CD14-positive monocyte (primary cell): Measurements from ENCODE around the gene JADE1. TPM values are rescaled to one million over a fixed set of nuclear protein-coding genes. Genes with fewer than 3 reads are reported as not detected.

ENCODE experiments used
- DNase-seq, 3 donors: peaks; one replicate each; pipeline ENCODE4 v3.0.0-alpha.2; 2011 to 2022
- H2AFZ ChIP-seq: 2 replicates; pipeline ENCODE4 v1.6.0; 2012; ENCODE audit warnings: mild to moderate bottlenecking, low read depth, low read length, inconsistent platforms; ENCODE audit not compliant: insufficient read depth, poor library complexity, severe bottlenecking
- H3K27ac ChIP-seq, 2 donors: 1 replicate in 1 of 2; 2 replicates in 1 of 2; pipeline ENCODE4 v1.5.1; 2012 to 2013; ENCODE audit warnings: low read length in 2 of 2, control low read depth in 1 of 2, inconsistent platforms in 1 of 2, low read depth in 1 of 2, mild to moderate bottlenecking in 1 of 2
- H3K27me3 ChIP-seq, 2 donors: one replicate each; pipeline versions ENCODE4 v1.6.0 to v1.6.1; 2011 to 2013; ENCODE audit warnings: low read length in 2 of 2; ENCODE audit not compliant: control insufficient read depth in 2 of 2, insufficient read depth in 2 of 2
- H3K36me3 ChIP-seq, 2 donors: replicated peaks in 1 of 2; 1 replicate in 1 of 2; 2 replicates in 1 of 2; pipeline versions ENCODE4 v1.5.1 to v1.6.1; 2012 to 2013; ENCODE audit warnings: low read length in 2 of 2, control low read depth in 1 of 2, inconsistent platforms in 1 of 2, mild to moderate bottlenecking in 1 of 2; ENCODE audit not compliant: insufficient read depth in 2 of 2, control insufficient read depth in 1 of 2
- H3K4me1 ChIP-seq, 2 donors: 1 replicate in 1 of 2; 2 replicates in 1 of 2; pipeline versions ENCODE4 v1.5.1 to v1.6.1; 2012 to 2013; ENCODE audit warnings: low read length in 2 of 2, control low read depth in 1 of 2, inconsistent platforms in 1 of 2, mild to moderate bottlenecking in 1 of 2, moderate library complexity in 1 of 2; ENCODE audit not compliant: insufficient read depth in 2 of 2, control insufficient read depth in 1 of 2
- H3K4me2 ChIP-seq: replicated peaks from 2 replicates; pipeline ENCODE3; 2012; ENCODE audit warnings: low read length, moderate library complexity, mild to moderate bottlenecking; ENCODE audit not compliant: poor library complexity, severe bottlenecking; ENCODE audit errors: extremely low read depth
- H3K4me3 ChIP-seq, 3 experiments: fragments of 200-600 bp in 1 of 3; sonication (generic) in 1 of 3; replicated peaks in 1 of 3; 1 replicate in 2 of 3; 2 replicates in 1 of 3; pipeline ENCODE4 v1.5.1; 2011 to 2013; ENCODE audit warnings: low read length in 3 of 3, mild to moderate bottlenecking in 3 of 3, control low read depth in 2 of 3, low read depth in 2 of 3, inconsistent platforms in 1 of 3, moderate library complexity in 1 of 3
- H3K79me2 ChIP-seq: 2 replicates; pipeline ENCODE4 v1.6.0; 2012; ENCODE audit warnings: mild to moderate bottlenecking, control low read depth, inconsistent platforms, low read length, moderate library complexity; ENCODE audit not compliant: insufficient read depth
- H3K9ac ChIP-seq: 2 replicates; pipeline ENCODE4 v1.6.0; 2017; ENCODE audit warnings: low read length, mild to moderate bottlenecking; ENCODE audit not compliant: insufficient read depth, poor library complexity, severe bottlenecking
- H3K9me3 ChIP-seq, 2 donors: replicated peaks in 1 of 2; 1 replicate in 1 of 2; 2 replicates in 1 of 2; pipeline versions ENCODE4 v1.5.1 to v1.6.1; 2012 to 2013; ENCODE audit warnings: low read length in 2 of 2, control low read depth in 1 of 2; ENCODE audit not compliant: control insufficient read depth in 1 of 2, insufficient read depth in 1 of 2
- H4K20me1 ChIP-seq: 2 replicates; pipeline ENCODE4 v1.6.0; 2012; ENCODE audit warnings: mild to moderate bottlenecking, low read length, control low read depth, moderate library complexity; ENCODE audit not compliant: insufficient read depth
- H3K27ac Mint-ChIP-seq, 7 donors: one replicate each; pipeline ENCODE4 v1.8.0; 2020; ENCODE audit warnings: mild to moderate bottlenecking in 7 of 7, mixed read lengths in 7 of 7, moderate library complexity in 6 of 7, inconsistent platforms in 2 of 7
- H3K27me3 Mint-ChIP-seq, 3 donors: one replicate each; pipeline ENCODE4 v1.8.0; 2021 to 2022; ENCODE audit warnings: low read depth in 3 of 3, mild to moderate bottlenecking in 3 of 3, mixed read lengths in 3 of 3, moderate library complexity in 3 of 3, inconsistent platforms in 1 of 3
- H3K36me3 Mint-ChIP-seq, 2 donors: one replicate each; pipeline ENCODE4 v1.8.0; 2020; ENCODE audit warnings: mixed read lengths in 2 of 2, inconsistent platforms in 1 of 2, mild to moderate bottlenecking in 1 of 2
- H3K4me1 Mint-ChIP-seq: one replicate; pipeline ENCODE4 v1.8.0; 2020; ENCODE audit warnings: mild to moderate bottlenecking, mixed read lengths
- H3K4me3 Mint-ChIP-seq, 2 donors: one replicate each; pipeline ENCODE4 v1.8.0; 2020; ENCODE audit warnings: mild to moderate bottlenecking in 2 of 2, mixed read lengths in 2 of 2, moderate library complexity in 1 of 2
- H3K9me3 Mint-ChIP-seq, 7 donors: one replicate each; pipeline ENCODE4 v1.8.0; 2020 to 2022; ENCODE audit warnings: mixed read lengths in 7 of 7, mild to moderate bottlenecking in 6 of 7, moderate library complexity in 6 of 7, inconsistent platforms in 2 of 7
- WGBS: methylation state at CpG from one replicate; pipeline ENCODE4 v1.1.5; 2013; ENCODE audit warnings: missing lambda C conversion rate; ENCODE audit not compliant: insufficient coverage; 5-methylcytosine and 5-hydroxymethylcytosine counted together
- intact Hi-C, 2 donors: fragments of 100-400 bp; cut with micrococcal nuclease; formaldehyde crosslinking; loops; one replicate each; pipeline versions ENCODE4 v1.15.0 to v1.15.1; 2023
- polyA plus RNA-seq, 3 donors: library from polyadenylated mRNA; depleted of rRNA in 1 of 3; unstranded in 2 of 3; stranded (reverse) in 1 of 3; fragments of 300-500 nt in 2 of 3; fragments of >200 nt in 1 of 3; fragmentation: Illumina TruSeq in 2 of 3; gene quantifications; 1 replicate in 2 of 3; 2 replicates in 1 of 3; pipeline ENCODE4 v1.2.3, GENCODE V29; 2012 to 2021
- TF ChIP-seq, protein P1 (sequence below): fragments of 200-600 bp; IDR thresholded peaks from one replicate; pipeline ENCODE4 v1.8.0; 2022; ENCODE audit warnings: antibody characterized with exemption, mild to moderate bottlenecking

JADE1 gene
- polyA plus RNA-seq, 3 donors: 7.3 to 12.8 (median 12.3) TPM

DNA sequence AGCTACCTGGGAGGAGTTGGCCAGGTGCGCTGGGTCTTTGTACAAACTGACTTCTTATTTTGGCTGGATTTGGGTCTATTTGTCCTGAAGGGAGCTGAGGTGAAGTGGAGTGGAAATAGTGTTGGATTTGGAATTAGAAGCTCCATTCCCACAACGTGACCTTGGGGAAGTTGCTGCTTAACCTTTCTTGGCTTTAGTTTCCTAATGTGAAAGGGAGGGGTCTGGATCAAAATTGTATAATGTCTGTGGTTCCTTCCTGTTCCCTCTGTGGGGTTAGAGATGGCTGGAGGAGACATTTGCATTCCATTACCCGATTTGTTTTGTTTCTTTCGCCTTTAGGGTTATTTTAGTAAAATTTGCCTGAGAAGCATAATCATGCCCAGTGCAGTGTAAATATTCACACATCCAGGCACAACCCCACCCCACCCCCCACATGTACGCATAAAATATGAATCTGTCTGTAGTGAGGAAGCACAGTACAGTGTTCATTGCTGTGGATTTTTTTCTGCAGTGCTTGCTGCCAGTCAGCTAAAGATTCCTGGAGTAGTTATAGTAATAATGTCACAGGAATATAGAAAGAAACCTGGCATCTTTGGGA, 21.5 kb downstream of the JADE1 start:
- H3K4me3 ChIP-seq: peak overlapping the region in 1 of 3 experiments; percentile 26
- peak overlapping the region in 4 of 7 donors; percentile 23 to 79 (median 52) for H3K27ac Mint-ChIP-seq
- WGBS: 100% methylated on average over 1 of the region's 5 CpGs

DNA sequence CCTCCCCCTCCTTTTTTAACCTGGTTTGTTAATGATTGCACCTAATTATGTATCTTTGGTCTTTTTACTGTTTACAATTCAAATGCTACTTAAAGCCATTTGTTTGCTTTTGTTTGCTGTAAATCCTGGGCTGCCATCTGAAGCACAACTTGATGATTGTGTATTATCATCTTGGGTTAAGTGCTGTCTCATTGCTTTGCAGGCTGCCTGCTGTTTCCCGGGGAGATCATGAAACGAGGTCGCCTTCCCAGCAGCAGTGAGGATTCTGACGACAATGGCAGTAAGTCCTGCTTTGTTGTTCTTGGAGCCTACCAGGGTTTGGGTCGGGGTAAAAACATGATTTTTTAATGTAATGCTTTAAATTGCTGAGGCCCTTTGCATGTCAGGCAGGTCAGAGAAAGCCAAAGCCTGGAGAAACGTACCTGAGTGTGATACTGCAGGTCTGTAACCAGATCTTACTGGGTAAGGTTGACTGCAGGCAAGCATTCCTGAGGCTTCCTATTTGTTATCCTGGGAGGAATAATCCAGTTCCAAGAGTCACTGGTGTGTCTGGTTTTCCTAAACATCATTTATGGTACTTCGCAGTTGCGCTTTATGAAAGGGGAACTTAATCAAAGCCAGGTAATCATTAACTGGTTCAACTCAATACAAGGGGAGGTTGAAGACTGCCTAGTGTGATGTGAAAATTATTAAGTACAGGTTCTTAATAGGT, 22.2 kb downstream of the JADE1 start:
- intact Hi-C loops: no loop called here
- Histone ChIP-seq H3K4me2 (no peak overlapping the region), H3K9ac (no peak overlapping the region), H3K4me1 (peaks cover 9 to 12% of the 10 kb centered on the region in 2 donors), H3K36me3 (peaks cover 16 to 47% of the 10 kb centered on the region in 2 donors), H3K9me3 (no peaks in the 10 kb centered on the region), H2AFZ (no peak overlapping the region), H3K4me3 (no peak overlapping the region), H3K27me3 (no peaks in the 10 kb centered on the region), H4K20me1 (peaks cover 58% of the 10 kb centered on the region), H3K27ac (peak overlapping the region in 1 of 2 donors; percentile 34), H3K79me2 (peaks cover 98% of the 10 kb centered on the region)
- no peak for DNase-seq
- TF ChIP-seq, protein P1, sequence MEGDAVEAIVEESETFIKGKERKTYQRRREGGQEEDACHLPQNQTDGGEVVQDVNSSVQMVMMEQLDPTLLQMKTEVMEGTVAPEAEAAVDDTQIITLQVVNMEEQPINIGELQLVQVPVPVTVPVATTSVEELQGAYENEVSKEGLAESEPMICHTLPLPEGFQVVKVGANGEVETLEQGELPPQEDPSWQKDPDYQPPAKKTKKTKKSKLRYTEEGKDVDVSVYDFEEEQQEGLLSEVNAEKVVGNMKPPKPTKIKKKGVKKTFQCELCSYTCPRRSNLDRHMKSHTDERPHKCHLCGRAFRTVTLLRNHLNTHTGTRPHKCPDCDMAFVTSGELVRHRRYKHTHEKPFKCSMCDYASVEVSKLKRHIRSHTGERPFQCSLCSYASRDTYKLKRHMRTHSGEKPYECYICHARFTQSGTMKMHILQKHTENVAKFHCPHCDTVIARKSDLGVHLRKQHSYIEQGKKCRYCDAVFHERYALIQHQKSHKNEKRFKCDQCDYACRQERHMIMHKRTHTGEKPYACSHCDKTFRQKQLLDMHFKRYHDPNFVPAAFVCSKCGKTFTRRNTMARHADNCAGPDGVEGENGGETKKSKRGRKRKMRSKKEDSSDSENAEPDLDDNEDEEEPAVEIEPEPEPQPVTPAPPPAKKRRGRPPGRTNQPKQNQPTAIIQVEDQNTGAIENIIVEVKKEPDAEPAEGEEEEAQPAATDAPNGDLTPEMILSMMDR: no peak
- 80% methylated on average over 6 of the region's 8 CpGs for WGBS
- Mint-ChIP-seq H3K36me3 (peaks cover 26 to 33% of the 10 kb centered on the region in 2 donors), H3K27me3 (no peaks in the 10 kb centered on the region), H3K27ac (peak overlapping the region in 3 of 7 donors; percentile 6 to 39 (median 31)), H3K9me3 (peaks cover 0 to 3% (median 0%) of the 10 kb centered on the region in 7 donors), H3K4me1 (peaks cover 24% of the 10 kb centered on the region), H3K4me3 (no peak overlapping the region)

More for the DNA sequence above, 21.5 kb downstream of the JADE1 start:
- DNase-seq: no peak
- peak overlapping the region in 1 of 2 donors; percentile 68 for H3K4me3 Mint-ChIP-seq
- Histone ChIP-seq H3K27me3 (no peaks in the 10 kb centered on the region), H3K4me1 (peaks cover 9 to 12% of the 10 kb centered on the region in 2 donors), H3K36me3 (peaks cover 15 to 44% of the 10 kb centered on the region in 2 donors), H3K79me2 (peaks cover 99% of the 10 kb centered on the region), H4K20me1 (peaks cover 61% of the 10 kb centered on the region), H3K4me2 (peak overlapping the region; percentile 39), H3K9ac (no peak overlapping the region), H2AFZ (no peak overlapping the region), H3K9me3 (no peaks in the 10 kb centered on the region), H3K27ac (peak overlapping the region in 1 of 2 donors; percentile 34)
- H3K4me1 Mint-ChIP-seq: peaks cover 28% of the 10 kb centered on the region
- no peaks in the 10 kb centered on the region for H3K27me3 Mint-ChIP-seq
- TF ChIP-seq, protein P1: no peak
- H3K9me3 Mint-ChIP-seq: peaks cover 0 to 3% (median 0%) of the 10 kb centered on the region in 7 donors
- H3K36me3 Mint-ChIP-seq: peaks cover 24 to 31% of the 10 kb centered on the region in 2 donors
- intact Hi-C loops: no loop called here
